CD4-positive, alpha-beta T cell (primary cell): Measurements from ENCODE around the gene FLT4. TPM values are rescaled to one million over a fixed set of nuclear protein-coding genes. Genes with fewer than 3 reads are reported as not detected.

Source experiments
- ATAC-seq: fragments of 200-7000 bp; cut with Tn5 transposase; one replicate; pipeline ENCODE4 v1.10.0; 2022; ENCODE audit warnings: mild to moderate bottlenecking; ENCODE audit not compliant: poor library complexity
- CTCF ChIA-PET: fragments of 350-600 bp; sonication (Branson Sonifier 250); formaldehyde crosslinking; loops from one replicate; lab custom pipeline; 2021; ENCODE audit warnings: antibody characterized with exemption, inconsistent platforms; lab: Charles Lee
- POLR2A ChIA-PET: fragments of 350-600 bp; sonication (Branson Sonifier 250); formaldehyde crosslinking; loops from one replicate; lab custom pipeline; 2021; ENCODE audit warnings: antibody characterized with exemption, inconsistent platforms; lab: Charles Lee
- DNase-seq, 14 experiments: peaks; one replicate each; pipeline ENCODE4 v3.0.0-alpha.2; 2013 to 2020; ENCODE audit warnings: mixed read lengths in 2 of 14
- H3K27ac ChIP-seq, 2 donors: one replicate each; pipeline versions ENCODE4 v1.5.1 to v1.7.0; 2013; ENCODE audit warnings: low read length in 2 of 2, low read depth in 1 of 2, mild to moderate bottlenecking in 1 of 2
- H3K27me3 ChIP-seq, 2 experiments: 1 replicate in 1 of 2; 2 replicates in 1 of 2; pipeline versions ENCODE4 v1.6.1 to v1.7.0; 2013; ENCODE audit warnings: low read length in 2 of 2, control low read depth in 1 of 2, mild to moderate bottlenecking in 1 of 2, moderate library complexity in 1 of 2; ENCODE audit not compliant: insufficient read depth in 2 of 2, control insufficient read depth in 1 of 2
- H3K36me3 ChIP-seq: one replicate; pipeline ENCODE4 v1.6.1; 2013; ENCODE audit warnings: low read length, control low read depth; ENCODE audit not compliant: insufficient read depth
- H3K4me1 ChIP-seq: one replicate; pipeline ENCODE4 v1.6.1; 2013; ENCODE audit warnings: low read length, control low read depth; ENCODE audit not compliant: insufficient read depth
- H3K4me3 ChIP-seq: one replicate; pipeline ENCODE4 v1.5.1; 2013; ENCODE audit warnings: mild to moderate bottlenecking, low read length, moderate library complexity
- H3K9me3 ChIP-seq, 2 experiments: 1 replicate in 1 of 2; 2 replicates in 1 of 2; pipeline versions ENCODE4 v1.6.1 to v1.7.0; 2013; ENCODE audit warnings: low read length in 2 of 2, mild to moderate bottlenecking in 2 of 2, control low read depth in 1 of 2, moderate library complexity in 1 of 2; ENCODE audit not compliant: control insufficient read depth in 1 of 2, insufficient read depth in 1 of 2
- H3K27ac Mint-ChIP-seq: one replicate; pipeline ENCODE4 v1.8.0; 2020; ENCODE audit warnings: mixed read lengths
- H3K27me3 Mint-ChIP-seq: one replicate; pipeline ENCODE4 v1.8.0; 2021; ENCODE audit warnings: mixed read lengths
- H3K36me3 Mint-ChIP-seq: one replicate; pipeline ENCODE4 v1.8.0; 2021; ENCODE audit warnings: low read depth, mixed read lengths
- H3K4me1 Mint-ChIP-seq: one replicate; pipeline ENCODE4 v1.8.0; 2021; ENCODE audit warnings: low read depth, mixed read lengths
- H3K4me3 Mint-ChIP-seq: one replicate; pipeline ENCODE4 v1.8.0; 2020; ENCODE audit warnings: mild to moderate bottlenecking, mixed read lengths
- H3K9me3 Mint-ChIP-seq: one replicate; pipeline ENCODE4 v1.8.0; 2020; ENCODE audit warnings: mixed read lengths
- CTCF ChIP-seq: fragments of 200-600 bp; IDR thresholded peaks from one replicate; pipeline ENCODE4 v1.8.0; 2022; ENCODE audit warnings: antibody characterized with exemption, mild to moderate bottlenecking
- intact Hi-C, 2 experiments: fragments of 100-400 bp; cut with DNase I in 1 of 2; cut with micrococcal nuclease in 1 of 2; formaldehyde crosslinking; loops; one replicate each; pipeline versions ENCODE4 v1.15.1 to v1.9.0; 2023 to 2025; cut with DNase I, micrococcal nuclease
- total RNA-seq, 174 experiments: library from RNA in 2 of 174; stranded (reverse) in 2 of 174; gene quantifications; one replicate each; pipeline ENCODE4 v1.2.3 and lab custom pipeline; 2021 to 2026

Gene FLT4
- total RNA-seq, 2 experiments from 2014 or later = 2.3 to 2.5 TPM

- Mint-ChIP-seq H3K9me3 (no peaks in the 10 kb centered on the region), H3K27ac (no peak overlapping the region), H3K36me3 (no peaks in the 10 kb centered on the region), H3K4me1 (peaks cover 8% of the 10 kb centered on the region), H3K4me3 (no peak overlapping the region), H3K27me3 (no peaks in the 10 kb centered on the region)
- H3K27ac ChIP-seq = no peak overlapping the region
- intact Hi-C loops = no loop called here
- no peaks in the 10 kb centered on the region for H3K36me3 ChIP-seq
- POLR2A ChIA-PET = no interaction called here
- no peaks in the 10 kb centered on the region for H3K9me3 ChIP-seq
- no peak for TF ChIP-seq CTCF
- CTCF ChIA-PET = no interaction called here
- ATAC-seq (no peak), DNase-seq (no peak)
- H3K4me1 ChIP-seq = peaks cover under 1% of the 10 kb centered on the region
- H3K4me3 ChIP-seq = no peak overlapping the region
- no peaks in the 10 kb centered on the region for H3K27me3 ChIP-seq
Observed at GRCh38 chr5:180628827-180629750, 20.3 kb downstream of the FLT4 start.

GRCh38 chr5:180628211-180628610, 21.2 kb downstream of the FLT4 start:
- intact Hi-C loops = no loop called here
- Histone ChIP-seq H3K4me3 (no peak overlapping the region), H3K27me3 (no peaks in the 10 kb centered on the region), H3K4me1 (peaks cover 9% of the 10 kb centered on the region), H3K9me3 (no peaks in the 10 kb centered on the region), H3K27ac (no peak overlapping the region), H3K36me3 (no peaks in the 10 kb centered on the region)
- ATAC-seq = no peak
- DNase-seq = no peak
- no peaks in the 10 kb centered on the region for H3K36me3 Mint-ChIP-seq
- peaks cover 12% of the 10 kb centered on the region for H3K4me1 Mint-ChIP-seq
- H3K27ac Mint-ChIP-seq = no peak overlapping the region
- CTCF ChIA-PET = no interaction called here
- no peak for TF ChIP-seq CTCF
- POLR2A ChIA-PET = no interaction called here
- H3K27me3 Mint-ChIP-seq = no peaks in the 10 kb centered on the region
- H3K4me3 Mint-ChIP-seq = no peak overlapping the region
- no peaks in the 10 kb centered on the region for H3K9me3 Mint-ChIP-seq

GRCh38 chr5:180627386-180628120, 21.8 kb downstream of the FLT4 start:
- ChIA-PET CTCF (no interaction called here), POLR2A (no interaction called here)
- Mint-ChIP-seq H3K4me3 (no peak overlapping the region), H3K4me1 (peaks cover 12% of the 10 kb centered on the region), H3K27ac (no peak overlapping the region), H3K36me3 (no peaks in the 10 kb centered on the region), H3K9me3 (no peaks in the 10 kb centered on the region), H3K27me3 (no peaks in the 10 kb centered on the region)
- Histone ChIP-seq H3K9me3 (no peaks in the 10 kb centered on the region), H3K27me3 (no peaks in the 10 kb centered on the region), H3K27ac (no peak overlapping the region), H3K36me3 (no peaks in the 10 kb centered on the region), H3K4me1 (peaks cover 11% of the 10 kb centered on the region), H3K4me3 (no peak overlapping the region)
- intact Hi-C loops = no loop called here
- TF ChIP-seq CTCF = no peak
- ATAC-seq (no peak), DNase-seq (no peak)
